IMR-90 (cell line): ENCODE results near the gene EPN3. TPM values are rescaled to one million over a fixed set of nuclear protein-coding genes. Genes with fewer than 3 reads are reported as not detected.

Experiments
- ATAC-seq: fragments of 200-7000 bp; cut with Tn5 transposase; 2 replicates; pipeline ENCODE4 v1.9.1; 2020; ENCODE audit warnings: low read depth, mild to moderate bottlenecking, moderate library complexity
- BruUV-seq: library from RNA; stranded (reverse); fragments of 400-500 nt; replicated peaks from 2 replicates; lab custom pipeline; 2021; lab: Mats Ljungman, UMichigan
- CTCF ChIA-PET: fragments of 300-600 bp; formaldehyde crosslinking; extraction: SDS; loops from one replicate; lab custom pipeline; 2021; ENCODE audit warnings: antibody characterized with exemption; lab: Yijun Ruan, JAX
- POLR2A ChIA-PET: fragments of 300-600 bp; sonication (Branson Sonifier 250); formaldehyde crosslinking; loops from one replicate; lab custom pipeline; 2022; ENCODE audit warnings: antibody characterized with exemption; ENCODE audit not compliant: unreplicated experiment; lab: Charles Lee
- DNase-seq: peaks from one replicate; pipeline ENCODE4 v3.0.0; 2013
- H2AFZ ChIP-seq: replicated peaks from 2 replicates; pipeline ENCODE3; 2013; ENCODE audit warnings: low read length, mild to moderate bottlenecking; ENCODE audit not compliant: poor library complexity
- H2AK5ac ChIP-seq: 2 replicates; pipeline ENCODE4 v1.6.1; 2013; ENCODE audit warnings: low read depth, low read length, inconsistent platforms
- H2AK9ac ChIP-seq: replicated peaks from 2 replicates; pipeline ENCODE3; 2013; ENCODE audit warnings: mild to moderate bottlenecking, low read depth, low read length, moderate library complexity; ENCODE audit not compliant: poor library complexity
- H2BK120ac ChIP-seq: 2 replicates; pipeline ENCODE4 v1.6.1; 2013; ENCODE audit warnings: low read depth, low read length, inconsistent platforms
- H2BK15ac ChIP-seq: 3 replicates; pipeline ENCODE4 v1.6.1; 2013; ENCODE audit warnings: low read depth, low read length, inconsistent platforms
- H2BK20ac ChIP-seq: 2 replicates; pipeline ENCODE4 v1.6.1; 2013; ENCODE audit warnings: low read depth, mild to moderate bottlenecking, inconsistent platforms, low read length, moderate library complexity
- H2BK5ac ChIP-seq: 2 replicates; pipeline ENCODE4 v1.6.1; 2013; ENCODE audit warnings: mild to moderate bottlenecking, low read depth, low read length, inconsistent platforms; ENCODE audit not compliant: poor library complexity, severe bottlenecking
- H3K14ac ChIP-seq: replicated peaks from 2 replicates; pipeline ENCODE4 v1.6.1; 2013; ENCODE audit warnings: low read depth, low read length, inconsistent platforms
- H3K18ac ChIP-seq: 2 replicates; pipeline ENCODE4 v1.6.1; 2013; ENCODE audit warnings: low read depth, low read length, control low read depth
- H3K23ac ChIP-seq: 2 replicates; pipeline ENCODE4 v1.6.1; 2013; ENCODE audit warnings: low read depth, low read length, inconsistent platforms
- H3K27ac ChIP-seq: 2 replicates; pipeline ENCODE4 v1.5.1; 2013; ENCODE audit warnings: mild to moderate bottlenecking, control low read depth, low read length; ENCODE audit not compliant: insufficient read depth
- H3K27me3 ChIP-seq: 2 replicates; pipeline ENCODE4 v1.6.1; 2013; ENCODE audit warnings: low read length; ENCODE audit not compliant: control insufficient read depth, insufficient read depth
- H3K36me3 ChIP-seq: 2 replicates; pipeline ENCODE4 v1.6.1; 2013; ENCODE audit warnings: low read length, mixed read lengths; ENCODE audit not compliant: control insufficient read depth, insufficient read depth
- H3K4ac ChIP-seq: 2 replicates; pipeline ENCODE4 v1.6.1; 2013; ENCODE audit warnings: low read depth, low read length, inconsistent platforms
- H3K4me1 ChIP-seq: 2 replicates; pipeline ENCODE4 v1.6.1; 2013; ENCODE audit warnings: low read length, mixed read lengths; ENCODE audit not compliant: control insufficient read depth, insufficient read depth
- H3K4me2 ChIP-seq: 2 replicates; pipeline ENCODE4 v1.6.1; 2013; ENCODE audit warnings: low read depth, mild to moderate bottlenecking, control low read depth, low read length, moderate library complexity
- H3K4me3 ChIP-seq: 2 replicates; pipeline ENCODE4 v1.5.1; 2013; ENCODE audit warnings: low read depth, mild to moderate bottlenecking, control low read depth, low read length, moderate library complexity; ENCODE audit not compliant: insufficient read depth
- H3K56ac ChIP-seq: 2 replicates; pipeline ENCODE4 v1.6.1; 2013; ENCODE audit warnings: low read length, inconsistent platforms; ENCODE audit not compliant: insufficient read depth; ENCODE audit errors: extremely low read depth
- H3K79me1 ChIP-seq, 2 experiments: 2 replicates each; pipeline ENCODE4 v1.6.1; 2013; ENCODE audit warnings: low read length in 2 of 2, inconsistent platforms in 1 of 2, low read depth in 1 of 2
- H3K9ac ChIP-seq: 2 replicates; pipeline ENCODE4 v1.6.1; 2013; ENCODE audit warnings: low read depth, low read length, control low read depth
- H3K9me1 ChIP-seq: 2 replicates; pipeline ENCODE4 v1.6.1; 2013; ENCODE audit warnings: low read length, inconsistent platforms; ENCODE audit not compliant: insufficient read depth
- H3K9me3 ChIP-seq: 2 replicates; pipeline ENCODE4 v1.6.1; 2013; ENCODE audit warnings: low read length; ENCODE audit not compliant: control insufficient read depth, insufficient read depth
- H4K20me1 ChIP-seq: 2 replicates; pipeline ENCODE4 v1.6.1; 2013; ENCODE audit warnings: low read length, inconsistent platforms; ENCODE audit not compliant: insufficient read depth
- H4K5ac ChIP-seq: 2 replicates; pipeline ENCODE4 v1.6.1; 2013; ENCODE audit warnings: mild to moderate bottlenecking, low read depth, low read length, control low read depth
- H4K8ac ChIP-seq, 2 experiments: 2 replicates each; pipeline ENCODE4 v1.6.1; 2013; ENCODE audit warnings: low read depth in 2 of 2, low read length in 2 of 2, control low read depth in 1 of 2, inconsistent platforms in 1 of 2
- H4K91ac ChIP-seq: 2 replicates; pipeline ENCODE4 v1.6.1; 2013; ENCODE audit warnings: low read depth, low read length, inconsistent platforms; ENCODE audit not compliant: insufficient read depth
- CHD1 ChIP-seq: IDR thresholded peaks from 2 replicates; pipeline ENCODE4 v1.6.1; 2012; ENCODE audit warnings: low read depth, low read length, improper control_type of control experiment
- FOS ChIP-seq: fragments of 150-350 bp; IDR thresholded peaks from 2 replicates; pipeline ENCODE4 v1.6.1; 2016; ENCODE audit warnings: low read depth, low read length
- MAZ ChIP-seq: IDR thresholded peaks from 2 replicates; pipeline ENCODE4 v1.6.1; 2012; ENCODE audit warnings: low read depth, mild to moderate bottlenecking, low read length, improper control_type of control experiment, moderate library complexity, borderline replicate concordance
- POLR2A ChIP-seq: IDR thresholded peaks from 2 replicates; pipeline ENCODE4 v1.6.1; 2012; ENCODE audit warnings: mild to moderate bottlenecking, low read depth, low read length
- RAD21 ChIP-seq: IDR thresholded peaks from 2 replicates; pipeline ENCODE4 v1.6.1; 2012; ENCODE audit warnings: low read length, improper control_type of control experiment
- RCOR1 ChIP-seq: IDR thresholded peaks from 2 replicates; pipeline ENCODE4 v1.6.1; 2012; ENCODE audit warnings: mild to moderate bottlenecking, low read length, improper control_type of control experiment; ENCODE audit not compliant: insufficient replicate concordance
- USF2 ChIP-seq: fragments of 150-350 bp; IDR thresholded peaks from 2 replicates; pipeline ENCODE4 v1.6.1; 2017; ENCODE audit warnings: mild to moderate bottlenecking, antibody characterized with exemption, low read length, low read depth
- WGBS, 2 experiments: methylation state at CpG; one replicate each; pipeline versions ENCODE4 v1.1.5 to v1.1.7; 2013; ENCODE audit warnings: missing lambda C conversion rate in 2 of 2; ENCODE audit not compliant: insufficient read length in 1 of 2; ENCODE audit errors: extremely low coverage in 2 of 2; 5-methylcytosine and 5-hydroxymethylcytosine counted together
- dilution Hi-C: fragments of 300-500 bp; cut with HindIII; formaldehyde crosslinking; loops from one replicate; pipeline ENCODE4 v1.14.3; 2018; ENCODE audit warnings: low sequenced_read_pairs; ENCODE audit not compliant: unreplicated experiment
- in situ Hi-C: fragments of 300-500 bp; cut with MboI; formaldehyde crosslinking; loops from 3 replicates; pipeline ENCODE4 v1.14.3; 2019; ENCODE audit warnings: low sequenced_read_pairs, inconsistent platforms, mixed read lengths
- intact Hi-C: fragments of 100-400 bp; cut with micrococcal nuclease; formaldehyde crosslinking; loops from 2 replicates; pipeline ENCODE4 v1.10.0; 2022
- polyA plus RNA-seq, 3 experiments: library from polyadenylated mRNA; depleted of rRNA; stranded (reverse); fragments of >200 nt; gene quantifications; 2 replicates each; pipeline ENCODE4 v1.2.3, GENCODE V29; 2012; ENCODE audit warnings: low replicate concordance in 1 of 3
- total RNA-seq: library from RNA; depleted of rRNA; stranded (reverse); fragments of >200 nt; gene quantifications from 2 replicates; pipeline ENCODE4 v1.2.3, GENCODE V29; 2012

Gene EPN3
- total and polyA plus RNA-seq, 2 of the 4 experiments (the other 2 are of a cell fraction) = 0.09 TPM; not detected in 1

- no peak overlapping the region for H3K14ac ChIP-seq
- no peaks in the 10 kb centered on the region for H3K9me3 ChIP-seq
- in situ Hi-C loops (loop anchor here (10.0 kb wide), 1 partner anchor 210 kb away; no protein-coding TSS in a partner anchor), intact Hi-C loops (loop anchor here (5.0 kb wide), 1 partner anchor 358 kb away; no protein-coding TSS in a partner anchor), dilution Hi-C loops (no loop called here)
- H3K4me2 ChIP-seq = no peak overlapping the region
- no peak overlapping the region for H2BK15ac ChIP-seq
- H3K56ac ChIP-seq = no peak overlapping the region
- no peak overlapping the region for H4K5ac ChIP-seq
- H3K9me1 ChIP-seq = no peaks in the 10 kb centered on the region
- H3K18ac ChIP-seq = no peak overlapping the region
- peaks cover 7% of the 10 kb centered on the region; the same call in 1 of the 2 replicates for H4K20me1 ChIP-seq
- H2BK5ac ChIP-seq = no peak overlapping the region
- no peak overlapping the region for H4K91ac ChIP-seq
- no peak for ATAC-seq
- no peak overlapping the region for H2AK5ac ChIP-seq
- no peaks in the 10 kb centered on the region for H3K27me3 ChIP-seq
- TF ChIP-seq FOS (no peak), CHD1 (no peak), POLR2A (no peak), RCOR1 (no peak), RAD21 (no peak), MAZ (no peak), USF2 (no peak)
- H2AFZ ChIP-seq = no peak overlapping the region
- ChIA-PET CTCF (interaction anchor here (0.6 to 1.0 kb wide), 3 partner anchors 143 to 451 kb away, joined by 3 read pairs; no protein-coding TSS in a partner anchor), POLR2A (no interaction called here)
- H3K4me1 ChIP-seq = peaks cover 4% of the 10 kb centered on the region; the same call in 1 of the 2 replicates
- H3K23ac ChIP-seq = no peak overlapping the region
- H3K27ac ChIP-seq = no peak overlapping the region
- H2BK120ac ChIP-seq = no peak overlapping the region
- peaks cover 11 to 25% of the 10 kb centered on the region in 2 experiments; a peak in 3 of 4 replicates for H3K79me1 ChIP-seq
- H3K9ac ChIP-seq = no peak overlapping the region
- no peak for DNase-seq
- peaks cover 18% of the 10 kb centered on the region for H3K36me3 ChIP-seq
- no peak overlapping the region for H3K4me3 ChIP-seq
- no peak overlapping the region for H3K4ac ChIP-seq
- H2AK9ac ChIP-seq = peak overlapping the region; percentile 47
- no peak overlapping the region for H2BK20ac ChIP-seq
- WGBS, 2 experiments = no CpG with 5 or more reads among the region's 11 CpGs
- no peak overlapping the region for H4K8ac ChIP-seq
- no TSS peak for BruUV-seq
These were observed 48.0 kb upstream of the EPN3 start for GRCh38 chr17:50484386-50485155.
